ENCODE data around the gene HLA-DOA.

Gene HLA-DOA

DNA sequence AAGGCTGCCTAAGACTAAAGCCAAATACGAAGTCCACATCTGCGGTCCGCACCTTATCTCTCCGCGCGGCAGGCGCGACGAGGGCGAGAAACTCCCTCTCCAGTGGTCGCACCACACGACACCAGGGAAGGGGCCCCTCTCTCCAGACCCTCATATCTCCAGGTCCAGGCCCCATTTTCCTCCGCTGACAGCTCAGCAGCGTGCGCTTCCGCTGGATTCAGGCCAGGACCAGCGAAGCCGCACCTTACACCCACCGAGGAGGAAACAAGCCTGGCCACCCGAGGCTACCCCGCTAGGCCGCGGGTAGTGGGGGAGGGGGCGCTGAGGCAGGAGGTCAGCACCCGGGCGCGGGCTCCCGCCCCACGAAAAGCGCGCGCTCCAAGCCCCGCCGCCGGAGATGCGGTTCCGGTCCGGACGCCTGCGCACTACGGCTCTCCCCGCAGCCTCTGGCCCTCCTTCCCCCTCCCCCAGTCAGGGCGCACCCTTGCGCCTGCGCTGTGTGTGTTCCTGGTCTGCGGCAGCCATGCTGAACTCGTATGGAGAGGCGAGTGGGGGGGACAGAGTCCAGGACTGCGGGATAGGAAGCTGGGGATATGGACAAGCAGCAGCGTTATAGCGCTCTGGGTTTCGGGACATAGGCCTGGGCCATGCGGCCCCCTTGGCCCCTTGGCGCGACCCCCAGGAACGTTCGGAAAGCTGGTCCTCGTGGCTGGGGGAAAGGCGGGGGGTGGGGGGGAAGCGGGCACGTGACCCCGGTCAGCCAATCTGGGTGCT is 41.1 kb downstream of the HLA-DOA start, which contains the start of gene BRD2:
TSS of gene BRD2 (plus strand) at position 502 of the 774 bp plus-strand sequence. CDS start 4,305 bp downstream, outside the sequence.
- in situ Hi-C loops (cut with HindIII; ENCODE audit: low sequenced_read_pairs): loop anchor here (5.0 kb wide), 1 partner anchor 126 kb away; the partner anchor contains the start of gene PSMB8

DNA sequence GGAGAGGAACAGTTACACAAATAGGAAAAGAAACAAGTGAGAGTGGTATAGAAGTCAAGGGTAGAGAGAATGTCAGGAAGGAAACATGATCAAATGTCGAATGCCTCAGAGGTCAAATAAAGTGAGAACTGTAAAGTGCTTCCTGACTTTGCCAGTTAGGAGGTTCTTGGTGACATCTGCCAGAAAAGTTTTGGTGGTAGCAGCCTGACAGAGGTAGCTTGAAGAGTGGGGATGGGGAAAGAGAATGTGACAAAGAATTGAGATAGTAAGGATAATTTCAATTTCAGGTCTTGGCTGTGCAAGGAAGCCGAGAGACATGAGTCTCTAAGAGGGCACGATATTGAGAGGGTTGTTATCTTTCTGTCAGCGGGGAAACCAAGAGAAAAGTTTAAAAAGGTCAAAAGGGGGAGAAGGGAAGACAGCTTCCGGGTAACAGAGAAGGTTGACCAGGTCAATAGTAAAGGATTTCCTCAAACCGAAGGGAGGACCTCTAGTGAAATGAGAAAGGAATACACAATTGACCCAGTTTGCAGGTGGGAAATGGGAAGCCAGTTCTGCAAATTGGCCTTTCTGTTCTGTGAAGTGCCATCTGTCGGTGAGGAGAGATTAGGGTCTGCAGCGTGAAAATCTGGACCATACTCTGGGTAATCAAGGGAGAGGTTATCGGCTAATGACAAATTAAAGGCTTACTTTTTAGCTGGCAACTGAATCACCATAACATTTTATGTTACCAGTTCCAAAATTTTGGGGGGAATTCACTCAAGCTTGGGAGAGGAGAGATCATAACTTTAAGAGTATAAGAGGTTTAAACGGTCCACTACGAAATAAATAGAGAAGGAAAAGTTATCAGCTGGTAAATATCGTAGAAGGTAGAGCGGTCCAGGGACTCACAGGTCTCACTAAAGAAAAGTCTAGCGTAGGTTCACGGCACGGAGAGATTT is 42.0 kb downstream of the HLA-DOA start:
- in situ Hi-C loops (cut with HindIII; ENCODE audit: low sequenced_read_pairs): loop anchor here (5.0 kb wide), 1 partner anchor 125 kb away; the partner anchor contains the start of gene PSMB8

DNA sequence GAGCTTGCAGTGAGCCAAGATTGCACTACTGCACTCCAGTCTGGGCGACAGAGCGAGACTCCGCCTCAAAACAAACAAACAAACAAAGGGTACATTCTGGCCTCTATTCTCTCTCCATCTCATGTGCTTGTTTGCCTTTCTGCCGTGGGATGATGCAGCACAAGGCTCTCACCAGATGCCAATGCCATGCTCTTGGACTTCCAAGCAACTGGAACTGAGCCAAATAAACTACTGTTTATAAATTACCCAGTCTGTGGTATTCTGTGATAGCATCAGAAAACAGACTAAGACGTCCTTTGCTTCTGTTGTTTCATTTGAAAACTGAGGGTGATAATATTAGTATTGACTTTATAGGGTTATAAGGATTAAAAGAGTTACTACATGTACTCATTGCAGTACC is 44.6 kb downstream of the HLA-DOA start:
- in situ Hi-C loops (cut with HindIII; ENCODE audit: low sequenced_read_pairs): loop anchor here (5.0 kb wide), 1 partner anchor 122 kb away; the partner anchor contains the start of gene PSMB8

DNA sequence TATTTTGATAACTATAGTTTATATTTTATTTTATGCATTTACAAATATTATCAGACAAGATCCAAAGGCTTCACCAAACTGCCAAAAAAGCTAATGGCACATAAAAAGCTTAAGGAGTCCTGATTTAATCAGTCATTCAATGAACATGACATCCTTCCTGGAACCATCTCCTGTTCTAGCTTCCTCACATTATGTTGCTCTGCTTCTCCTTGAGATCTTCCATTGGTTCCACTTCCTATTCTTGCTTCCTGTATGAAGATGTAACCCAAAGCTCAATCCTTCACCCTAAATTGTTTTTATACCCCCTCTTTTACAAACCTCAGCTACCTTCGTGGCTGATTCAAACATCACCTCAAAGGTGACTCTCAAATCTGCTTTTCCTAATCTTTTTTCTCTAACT is 45.5 kb downstream of the HLA-DOA start:
- in situ Hi-C loops (cut with HindIII; ENCODE audit: low sequenced_read_pairs): no loop called here

DNA sequence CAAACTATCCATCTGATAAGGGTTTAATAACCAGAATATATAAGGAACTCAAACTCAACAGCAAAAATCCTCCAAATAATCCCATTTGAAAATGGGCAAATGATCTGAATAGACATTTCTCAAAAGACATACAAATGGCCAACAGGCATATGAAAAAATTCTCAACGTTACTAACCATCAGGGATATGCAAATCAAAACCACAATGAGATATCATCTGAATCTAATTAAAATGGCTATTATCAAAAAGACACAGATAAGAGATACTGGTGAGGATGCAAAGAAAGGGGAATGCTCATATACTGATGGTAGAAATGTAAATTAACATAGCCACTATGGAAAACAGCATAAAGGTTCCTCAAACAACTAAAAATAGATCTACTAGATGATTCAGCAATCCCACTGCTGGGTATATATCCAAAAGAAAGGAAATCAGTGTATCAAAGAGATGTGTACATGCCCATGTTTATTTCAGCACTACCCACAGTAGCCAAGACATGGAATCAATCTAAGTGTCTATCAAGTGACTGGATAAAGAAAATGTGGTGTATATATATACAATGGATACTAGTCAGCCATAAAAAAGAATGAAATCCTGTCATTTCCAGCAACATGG is 47.1 kb downstream of the HLA-DOA start:
- in situ Hi-C loops (cut with HindIII; ENCODE audit: low sequenced_read_pairs): no loop called here

DNA sequence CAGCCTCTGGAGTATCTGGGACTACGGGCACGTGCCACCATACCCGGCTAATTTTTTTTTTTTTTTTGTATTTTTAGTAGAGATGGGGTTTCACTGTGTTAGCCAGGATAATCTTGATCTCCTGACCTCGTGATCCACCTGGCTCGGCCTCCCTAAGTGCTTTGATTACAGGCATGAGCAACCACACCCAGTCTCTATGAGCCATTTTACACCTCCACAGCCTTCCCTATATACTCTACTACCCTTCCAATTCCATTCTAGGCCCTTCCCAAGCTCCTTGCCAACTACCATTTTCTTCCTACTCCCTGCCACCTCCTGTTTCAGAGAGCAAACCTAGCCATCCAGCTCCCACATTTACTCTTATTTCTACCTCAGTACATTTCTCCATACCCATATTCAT is 48.8 kb downstream of the HLA-DOA start:
- in situ Hi-C loops (cut with HindIII; ENCODE audit: low sequenced_read_pairs): no loop called here

DNA sequence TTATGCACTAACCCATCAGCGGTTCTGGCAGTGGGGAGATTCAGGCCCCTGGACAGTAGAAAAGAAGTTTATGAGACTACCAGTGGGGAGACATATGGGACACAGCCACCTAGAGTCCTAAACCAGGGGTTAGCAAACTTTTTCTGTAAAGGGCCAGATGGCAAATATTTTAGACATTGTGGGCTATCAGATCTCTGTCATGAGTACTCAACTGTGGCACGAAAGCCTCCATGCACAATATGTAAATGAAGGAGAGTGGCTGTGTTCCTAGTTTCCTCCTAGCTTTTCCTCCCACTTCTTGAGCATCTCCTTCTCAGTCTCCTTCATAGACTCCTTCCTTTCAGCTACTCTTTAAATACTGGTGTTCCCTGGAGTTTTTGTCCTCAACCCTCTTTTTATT is 53.2 kb downstream of the HLA-DOA start:
- in situ Hi-C loops (cut with HindIII; ENCODE audit: low sequenced_read_pairs): no loop called here

DNA sequence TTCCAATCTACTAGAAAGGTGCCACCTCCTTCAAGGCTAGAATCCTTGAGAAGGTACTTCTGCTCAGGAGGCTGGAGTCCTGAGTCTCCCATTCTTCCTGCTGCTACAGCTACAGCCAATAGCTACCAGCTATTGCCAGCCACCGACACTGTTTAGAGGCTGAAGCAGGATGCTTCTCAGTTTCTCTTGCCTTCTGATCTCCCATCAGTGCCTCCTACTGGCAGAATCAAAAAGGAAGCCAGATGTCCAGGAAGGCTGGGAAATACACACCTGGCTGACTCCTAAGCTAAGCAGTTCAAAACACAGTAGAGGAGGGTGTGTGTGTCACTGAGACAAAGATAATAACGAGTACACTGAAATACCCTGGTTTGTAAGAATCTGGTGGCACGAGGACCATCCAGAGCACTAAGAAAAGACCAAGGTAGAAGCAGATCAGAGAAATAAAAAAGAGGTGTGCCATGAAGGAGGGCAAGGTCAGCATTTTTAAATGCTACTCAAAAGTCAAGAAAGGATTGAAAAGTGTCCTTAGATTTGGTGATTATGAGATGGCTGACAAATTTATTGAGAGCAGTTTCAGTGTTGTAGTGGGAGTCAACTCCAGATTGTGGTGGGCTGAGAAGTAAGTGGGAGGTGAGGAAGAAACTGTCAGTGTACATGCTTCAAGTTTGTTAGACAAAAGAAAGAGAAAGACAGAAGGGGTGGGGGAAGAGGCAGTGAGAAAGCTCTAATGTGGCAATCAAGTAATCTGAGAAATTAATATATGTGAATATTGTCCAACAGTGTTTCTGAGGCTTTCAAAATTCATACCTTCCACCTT is 54.2 kb downstream of the HLA-DOA start:
- in situ Hi-C loops (cut with HindIII; ENCODE audit: low sequenced_read_pairs): no loop called here

DNA sequence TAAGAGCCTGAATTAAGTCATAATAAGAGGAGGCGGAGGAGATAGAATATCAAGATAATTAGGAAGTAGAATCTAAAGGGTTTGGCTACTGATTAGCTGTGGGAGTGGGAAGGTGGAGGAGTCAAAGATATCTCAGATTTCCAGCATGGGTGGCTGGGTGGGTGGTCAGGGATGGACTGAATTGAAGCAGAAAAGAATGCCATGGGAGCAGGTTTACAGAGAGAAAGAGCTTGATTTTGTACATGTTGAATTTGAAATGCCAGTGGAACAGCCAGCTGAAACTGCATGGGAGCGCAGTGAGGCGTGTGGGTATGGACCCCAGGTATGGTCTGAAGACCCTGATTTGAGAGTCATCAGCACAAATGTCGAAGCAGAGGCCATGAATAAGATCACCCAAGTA is 55.1 kb downstream of the HLA-DOA start:
- in situ Hi-C loops (cut with HindIII; ENCODE audit: low sequenced_read_pairs): no loop called here

All from endothelial cell of hepatic sinusoid (primary cell).